Keratinocyte (primary cell): ENCODE data around the gene TACC2. TPM values are rescaled to one million over a fixed set of nuclear protein-coding genes. Genes with fewer than 3 reads are reported as not detected.

Experiments used
- DNase-seq: peaks from one replicate; pipeline ENCODE4 v3.0.0-alpha.2; 2011; ENCODE audit warnings: low read depth, missing footprints, low spot score
- FAIRE-seq: peaks from 2 replicates; lab custom pipeline; 2011; peaks lifted over from hg19 to GRCh38; lab: Jason Lieb, UNC
- H2AFZ ChIP-seq: 2 replicates; pipeline ENCODE4 v1.6.0; 2012; ENCODE audit warnings: low read length, control low read depth, inconsistent platforms; ENCODE audit not compliant: control insufficient read depth
- H3K27ac ChIP-seq: 2 replicates; pipeline ENCODE4 v1.5.1; 2011; ENCODE audit warnings: low read length; ENCODE audit not compliant: control insufficient read depth, insufficient read depth
- H3K27me3 ChIP-seq: 3 replicates; pipeline ENCODE4 v1.6.0; 2011; ENCODE audit warnings: low read length; ENCODE audit not compliant: control insufficient read depth, insufficient read depth; ENCODE audit errors: extremely low read depth
- H3K36me3 ChIP-seq, 2 experiments: 2 replicates in 1 of 2; 3 replicates in 1 of 2; pipeline ENCODE4 v1.5.1; 2011; ENCODE audit warnings: low read length in 2 of 2, mild to moderate bottlenecking in 1 of 2; ENCODE audit not compliant: control insufficient read depth in 2 of 2, insufficient read depth in 2 of 2; ENCODE audit errors: extremely low read depth in 1 of 2
- H3K4me1 ChIP-seq: 3 replicates; pipeline ENCODE4 v1.5.1; 2011; ENCODE audit warnings: low read length; ENCODE audit not compliant: control insufficient read depth, insufficient read depth; ENCODE audit errors: extremely low read depth
- H3K4me2 ChIP-seq: 3 replicates; pipeline ENCODE4 v1.6.0; 2011; ENCODE audit warnings: low read depth, low read length; ENCODE audit not compliant: control insufficient read depth, insufficient read depth; ENCODE audit errors: extremely low read depth
- H3K4me3 ChIP-seq, 3 experiments: fragments of 200-600 bp in 1 of 3; sonication (generic) in 1 of 3; 2 replicates in 2 of 3; 3 replicates in 1 of 3; pipeline ENCODE4 v1.5.1; 2011 to 2016; ENCODE audit warnings: low read length in 3 of 3, mild to moderate bottlenecking in 3 of 3, control low read depth in 2 of 3, inconsistent platforms in 1 of 3, low read depth in 1 of 3, mixed read lengths in 1 of 3, mixed run types in 1 of 3, moderate library complexity in 1 of 3; ENCODE audit not compliant: control insufficient read depth in 2 of 3, insufficient read depth in 2 of 3; ENCODE audit errors: extremely low read depth in 1 of 3
- H3K79me2 ChIP-seq: 2 replicates; pipeline ENCODE4 v1.6.0; 2012; ENCODE audit warnings: low read length; ENCODE audit not compliant: control insufficient read depth, insufficient read depth
- H3K9ac ChIP-seq: 3 replicates; pipeline ENCODE4 v1.6.0; 2011; ENCODE audit warnings: low read length; ENCODE audit not compliant: control insufficient read depth, insufficient read depth; ENCODE audit errors: extremely low read depth
- H3K9me1 ChIP-seq: 3 replicates; pipeline ENCODE4 v1.6.0; 2011; ENCODE audit warnings: low read length; ENCODE audit not compliant: control insufficient read depth, insufficient read depth; ENCODE audit errors: extremely low read depth
- H3K9me3 ChIP-seq: 2 replicates; pipeline ENCODE4 v1.5.1; 2012; ENCODE audit warnings: low read depth, low read length; ENCODE audit not compliant: control insufficient read depth
- H4K20me1 ChIP-seq: 3 replicates; pipeline ENCODE4 v1.6.0; 2011; ENCODE audit warnings: low read length; ENCODE audit not compliant: control insufficient read depth, insufficient read depth; ENCODE audit errors: extremely low read depth
- CTCF ChIP-seq, 3 experiments: IDR thresholded peaks in 1 of 3; conservative IDR thresholded peaks in 1 of 3; optimal IDR thresholded peaks in 1 of 3; 2 replicates in 2 of 3; 3 replicates in 1 of 3; pipeline versions ENCODE3 to v1.5.1; 2011; ENCODE audit warnings: low read length in 3 of 3, mild to moderate bottlenecking in 3 of 3, moderate library complexity in 2 of 3, control low read depth in 1 of 3, inconsistent platforms in 1 of 3; ENCODE audit not compliant: insufficient read depth in 2 of 3; ENCODE audit errors: extremely low read depth in 1 of 3
- EZH2 ChIP-seq: IDR thresholded peaks from one replicate; pipeline ENCODE4 v1.6.1; 2012; ENCODE audit warnings: inconsistent platforms, mild to moderate bottlenecking, low read length, moderate library complexity
- dilution Hi-C: fragments of 300-500 bp; cut with MboI; formaldehyde crosslinking; loops from one replicate; pipeline ENCODE4 v1.7.0; 2020; ENCODE audit warnings: low sequenced_read_pairs; ENCODE audit not compliant: extremely low pct_ligation_motif_present
- polyA plus RNA-seq, 5 experiments: library from polyadenylated mRNA; depleted of rRNA in 3 of 5; stranded (reverse) in 3 of 5; stranded (forward) in 1 of 5; unstranded in 1 of 5; fragments of >200 nt; gene quantifications; 1 replicate in 1 of 5; 2 replicates in 3 of 5; 3 replicates in 1 of 5; pipeline versions ENCODE4 v1.2.1 to v1.2.3, GENCODE V29; 2011 to 2012; ENCODE audit warnings: missing spikeins in 2 of 5, low read depth in 1 of 5, low replicate concordance in 1 of 5

TACC2 gene
- polyA plus RNA-seq, 1 donor (not counting 4 experiments of a cell fraction or from before 2014, with no cell fraction given): 12.8 TPM

GRCh38 chr10:121974019-121974534, 14.9 kb upstream of the TACC2 start:
- FAIRE-seq: no peak
- H3K9ac ChIP-seq: peak overlapping the region; percentile 85
- dilution Hi-C loops: no loop called here

GRCh38 chr10:121974535-121975294, 14.2 kb upstream of the TACC2 start, which contains the start of gene NSMCE4A:
Gene NSMCE4A, minus strand, starts transcription at chr10:121975217. Its CDS starts 52 bp downstream, at chr10:121975165.
- no peaks in the 10 kb centered on the region for H3K9me3 ChIP-seq
- H4K20me1 ChIP-seq: no peaks in the 10 kb centered on the region
- H3K4me2 ChIP-seq: peak within 1 kb of the TSS; percentile 86
- H3K27me3 ChIP-seq: no peaks in the 10 kb centered on the region
- dilution Hi-C loops: no loop called here
- FAIRE-seq: no peak
- H3K4me1 ChIP-seq: peaks cover 10% of the 10 kb centered on the region
- H3K9me1 ChIP-seq: no peaks in the 10 kb centered on the region
- H3K27ac ChIP-seq: peak within 1 kb of the TSS; percentile 74
- peak within 1 kb of the TSS; percentile 57 to 90 (median 74) for H3K4me3 ChIP-seq
- H3K9ac ChIP-seq: peak within 1 kb of the TSS; percentile 85
- H3K79me2 ChIP-seq: peaks cover 11% of the 10 kb centered on the region
- peak within 1 kb of the TSS; percentile 82 for H2AFZ ChIP-seq
- peaks cover 0 to 11% of the 10 kb centered on the region in 2 experiments for H3K36me3 ChIP-seq
- no peak for TF ChIP-seq EZH2
- peak in 1 of 3 experiments; percentile 77 for TF ChIP-seq CTCF (optimal IDR thresholded peaks at IDR 0.05 in 1 of 3, IDR thresholded peaks at IDR 0.05 in 1 of 3, conservative IDR thresholded peaks at IDR 0.05 in 1 of 3; ENCODE audit: extremely low read depth in 1 of 3, insufficient read depth in 2 of 3, low read length in 3 of 3)
- no peak for DNase-seq

More at GRCh38 chr10:121974019-121974534, 14.9 kb upstream of the TACC2 start:
- Histone ChIP-seq H3K27ac (peak overlapping the region; percentile 74), H3K9me3 (no peaks in the 10 kb centered on the region), H3K9me1 (no peaks in the 10 kb centered on the region), H3K4me2 (peak overlapping the region; percentile 86), H3K4me1 (peaks cover 10% of the 10 kb centered on the region), H3K27me3 (no peaks in the 10 kb centered on the region), H3K4me3 (peak overlapping the region; percentile 57 to 90 (median 74)), H3K36me3 (peaks cover 0 to 11% of the 10 kb centered on the region in 2 experiments), H4K20me1 (no peaks in the 10 kb centered on the region), H3K79me2 (peaks cover 11% of the 10 kb centered on the region), H2AFZ (peak overlapping the region; percentile 82)
- DNase-seq: no peak
- TF ChIP-seq CTCF (optimal IDR thresholded peaks at IDR 0.05 in 1 of 3, IDR thresholded peaks at IDR 0.05 in 1 of 3, conservative IDR thresholded peaks at IDR 0.05 in 1 of 3; ENCODE audit: extremely low read depth in 1 of 3, insufficient read depth in 2 of 3, low read length in 3 of 3): no peak
- no peak for TF ChIP-seq EZH2
